Muscle layer of duodenum (tissue), 2 donors: Measurements from ENCODE around the gene UBR4.

ENCODE experiments used
- H3K27ac ChIP-seq: one replicate; pipeline ENCODE4 v1.7.0; 2013; ENCODE audit warnings: mild to moderate bottlenecking, low read length
- H3K27me3 ChIP-seq: one replicate; pipeline ENCODE4 v1.7.0; 2013; ENCODE audit warnings: low read depth, mild to moderate bottlenecking, control low read depth, low read length
- H3K36me3 ChIP-seq, 2 donors: one replicate each; pipeline ENCODE4 v1.7.0; 2013; ENCODE audit warnings: low read length in 2 of 2, control low read depth in 1 of 2, mild to moderate bottlenecking in 1 of 2; ENCODE audit not compliant: insufficient read depth in 2 of 2, control insufficient read depth in 1 of 2
- H3K4me1 ChIP-seq, 2 donors: one replicate each; pipeline ENCODE4 v1.7.0; 2013; ENCODE audit warnings: low read length in 2 of 2, mild to moderate bottlenecking in 2 of 2, control low read depth in 1 of 2, moderate library complexity in 1 of 2; ENCODE audit not compliant: insufficient read depth in 2 of 2, control insufficient read depth in 1 of 2
- H3K4me3 ChIP-seq, 2 donors: one replicate each; pipeline ENCODE4 v1.7.0; 2013; ENCODE audit warnings: low read length in 2 of 2, low read depth in 1 of 2, mild to moderate bottlenecking in 1 of 2
- H3K9me3 ChIP-seq, 2 donors: one replicate each; pipeline ENCODE4 v1.7.0; 2013; ENCODE audit warnings: low read length in 2 of 2, control low read depth in 1 of 2, mild to moderate bottlenecking in 1 of 2; ENCODE audit not compliant: control insufficient read depth in 1 of 2
- donor health status: healthy.

UBR4 gene

GRCh38 chr1:19138958-19139581, 71.0 kb downstream of the UBR4 start:
- no peak overlapping the region for H3K27ac ChIP-seq
- H3K4me3 ChIP-seq: no peak overlapping the region
- H3K4me1 ChIP-seq: no peaks in the 10 kb centered on the region
- no peaks in the 10 kb centered on the region for H3K9me3 ChIP-seq
- H3K36me3 ChIP-seq: peaks cover 65 to 90% of the 10 kb centered on the region in 2 donors
- no peaks in the 10 kb centered on the region for H3K27me3 ChIP-seq

GRCh38 chr1:19138331-19138730, 71.7 kb downstream of the UBR4 start:
- H3K36me3 ChIP-seq: peaks cover 62 to 89% of the 10 kb centered on the region in 2 donors
- H3K4me3 ChIP-seq: no peak overlapping the region
- H3K27ac ChIP-seq: no peak overlapping the region
- H3K27me3 ChIP-seq: no peaks in the 10 kb centered on the region
- H3K4me1 ChIP-seq: no peaks in the 10 kb centered on the region
- peaks cover 2 to 4% of the 10 kb centered on the region in 2 donors for H3K9me3 ChIP-seq

GRCh38 chr1:19137158-19137557, 72.9 kb downstream of the UBR4 start:
- H3K27me3 ChIP-seq: no peaks in the 10 kb centered on the region
- H3K36me3 ChIP-seq: peaks cover 65 to 95% of the 10 kb centered on the region in 2 donors
- H3K9me3 ChIP-seq: peaks cover 4 to 6% of the 10 kb centered on the region in 2 donors
- no peak overlapping the region for H3K27ac ChIP-seq
- H3K4me3 ChIP-seq: no peak overlapping the region
- no peaks in the 10 kb centered on the region for H3K4me1 ChIP-seq

- no peak overlapping the region for H3K4me3 ChIP-seq
- H3K4me1 ChIP-seq: no peaks in the 10 kb centered on the region
- no peak overlapping the region for H3K27ac ChIP-seq
- peaks cover 54 to 90% of the 10 kb centered on the region in 2 donors for H3K36me3 ChIP-seq
- H3K27me3 ChIP-seq: no peaks in the 10 kb centered on the region
- peaks cover 4 to 6% of the 10 kb centered on the region in 2 donors for H3K9me3 ChIP-seq
These were observed 76.7 kb downstream of the UBR4 start for GRCh38 chr1:19133360-19133759.

GRCh38 chr1:19130468-19130867, 79.6 kb downstream of the UBR4 start:
- Histone ChIP-seq H3K4me3 (no peak overlapping the region), H3K27ac (no peak overlapping the region), H3K9me3 (peaks cover 4 to 6% of the 10 kb centered on the region in 2 donors), H3K27me3 (no peaks in the 10 kb centered on the region), H3K4me1 (no peaks in the 10 kb centered on the region), H3K36me3 (peaks cover 63 to 90% of the 10 kb centered on the region in 2 donors)

GRCh38 chr1:19128968-19129514, 81.0 kb downstream of the UBR4 start:
- H3K27ac ChIP-seq: no peak overlapping the region
- H3K9me3 ChIP-seq: peaks cover 4 to 6% of the 10 kb centered on the region in 2 donors
- no peak overlapping the region for H3K4me3 ChIP-seq
- no peaks in the 10 kb centered on the region for H3K4me1 ChIP-seq
- H3K27me3 ChIP-seq: no peaks in the 10 kb centered on the region
- H3K36me3 ChIP-seq: peaks cover 72 to 91% of the 10 kb centered on the region in 2 donors

GRCh38 chr1:19124273-19124672, 85.8 kb downstream of the UBR4 start:
- Histone ChIP-seq H3K27ac (no peak overlapping the region), H3K4me1 (no peaks in the 10 kb centered on the region), H3K36me3 (peaks cover 96 to 100% of the 10 kb centered on the region in 2 donors), H3K9me3 (no peaks in the 10 kb centered on the region), H3K4me3 (no peak overlapping the region), H3K27me3 (no peaks in the 10 kb centered on the region)

GRCh38 chr1:19123837-19124236, 86.2 kb downstream of the UBR4 start:
- H3K4me3 ChIP-seq: no peak overlapping the region
- H3K9me3 ChIP-seq: no peaks in the 10 kb centered on the region
- H3K27ac ChIP-seq: no peak overlapping the region
- H3K36me3 ChIP-seq: peaks cover 96 to 100% of the 10 kb centered on the region in 2 donors
- H3K27me3 ChIP-seq: no peaks in the 10 kb centered on the region
- no peaks in the 10 kb centered on the region for H3K4me1 ChIP-seq

GRCh38 chr1:19122668-19123067, 87.4 kb downstream of the UBR4 start:
- H3K4me1 ChIP-seq: no peaks in the 10 kb centered on the region
- no peak overlapping the region for H3K27ac ChIP-seq
- no peaks in the 10 kb centered on the region for H3K27me3 ChIP-seq
- H3K36me3 ChIP-seq: peaks cover 92 to 98% of the 10 kb centered on the region in 2 donors
- H3K4me3 ChIP-seq: no peak overlapping the region
- no peaks in the 10 kb centered on the region for H3K9me3 ChIP-seq

GRCh38 chr1:19121192-19121591, 88.9 kb downstream of the UBR4 start:
- H3K4me3 ChIP-seq: no peak overlapping the region
- no peaks in the 10 kb centered on the region for H3K9me3 ChIP-seq
- peak overlapping the region; percentile 39 for H3K27ac ChIP-seq
- H3K27me3 ChIP-seq: no peaks in the 10 kb centered on the region
- H3K36me3 ChIP-seq: peaks cover 92 to 96% of the 10 kb centered on the region in 2 donors
- no peaks in the 10 kb centered on the region for H3K4me1 ChIP-seq

GRCh38 chr1:19120070-19120469, 90.0 kb downstream of the UBR4 start:
- Histone ChIP-seq H3K4me1 (no peaks in the 10 kb centered on the region), H3K36me3 (peaks cover 92 to 96% of the 10 kb centered on the region in 2 donors), H3K27ac (no peak overlapping the region), H3K4me3 (no peak overlapping the region), H3K9me3 (no peaks in the 10 kb centered on the region), H3K27me3 (no peaks in the 10 kb centered on the region)
